Neuronal stem cell (in vitro differentiated cells): ENCODE results near the gene TMEM164.

Experiments used
- DNase-seq: peaks from one replicate; pipeline ENCODE4 v3.0.0-alpha.2; 2013; ENCODE audit warnings: low spot score
- H2AFZ ChIP-seq: one replicate; pipeline ENCODE4 v1.6.1; 2013; ENCODE audit warnings: mild to moderate bottlenecking, low read length, inconsistent platforms
- H2AK5ac ChIP-seq: 2 replicates; pipeline ENCODE4 v1.6.1; 2013; ENCODE audit warnings: low read depth, mild to moderate bottlenecking, inconsistent platforms, low read length, moderate library complexity, mixed read lengths
- H2BK120ac ChIP-seq: 2 replicates; pipeline ENCODE4 v1.6.1; 2013; ENCODE audit warnings: low read depth, mild to moderate bottlenecking, inconsistent platforms, low read length, moderate library complexity, mixed read lengths
- H2BK12ac ChIP-seq: one replicate; pipeline ENCODE4 v1.6.1; 2013; ENCODE audit warnings: low read length, inconsistent platforms
- H2BK15ac ChIP-seq: 2 replicates; pipeline ENCODE4 v1.6.1; 2013; ENCODE audit warnings: mild to moderate bottlenecking, low read length, inconsistent platforms, mixed read lengths
- H2BK5ac ChIP-seq: one replicate; pipeline ENCODE4 v1.6.1; 2013; ENCODE audit warnings: inconsistent platforms, mild to moderate bottlenecking, low read length, moderate library complexity
- H3K14ac ChIP-seq: one replicate; pipeline ENCODE4 v1.6.1; 2013; ENCODE audit warnings: low read length, inconsistent platforms
- H3K18ac ChIP-seq: 2 replicates; pipeline ENCODE4 v1.6.1; 2013; ENCODE audit warnings: low read length, inconsistent platforms
- H3K23ac ChIP-seq: 2 replicates; pipeline ENCODE4 v1.6.1; 2013; ENCODE audit warnings: low read depth, mild to moderate bottlenecking, mixed read lengths, low read length, inconsistent platforms; ENCODE audit not compliant: poor library complexity
- H3K27ac ChIP-seq: replicated peaks from 3 replicates; pipeline ENCODE4 v1.5.1; 2013; ENCODE audit warnings: low read length, inconsistent platforms
- H3K27me3 ChIP-seq, 3 experiments: 2 replicates each; pipeline ENCODE4 v1.6.1; 2013; ENCODE audit warnings: low read length in 3 of 3, mild to moderate bottlenecking in 2 of 3, inconsistent platforms in 1 of 3, low read depth in 1 of 3, mixed read lengths in 1 of 3, moderate library complexity in 1 of 3; ENCODE audit not compliant: control insufficient read depth in 3 of 3, insufficient read depth in 3 of 3
- H3K36me3 ChIP-seq, 2 donors: replicated peaks in 1 of 2; 2 replicates each; pipeline ENCODE4 v1.6.1; 2013; ENCODE audit warnings: low read length in 2 of 2; ENCODE audit not compliant: control insufficient read depth in 2 of 2, insufficient read depth in 2 of 2
- H3K4ac ChIP-seq: 2 replicates; pipeline ENCODE4 v1.6.1; 2013; ENCODE audit warnings: inconsistent platforms, mild to moderate bottlenecking, low read length, moderate library complexity
- H3K4me1 ChIP-seq, 2 donors: 1 replicate in 1 of 2; 2 replicates in 1 of 2; pipeline ENCODE4 v1.6.1; 2013; ENCODE audit warnings: low read length in 2 of 2, low read depth in 1 of 2; ENCODE audit not compliant: control insufficient read depth in 2 of 2, insufficient read depth in 1 of 2
- H3K4me2 ChIP-seq: one replicate; pipeline ENCODE4 v1.6.1; 2013; ENCODE audit warnings: mild to moderate bottlenecking, low read length, inconsistent platforms; ENCODE audit not compliant: insufficient read depth, poor library complexity, severe bottlenecking
- H3K4me3 ChIP-seq, 2 donors: 2 replicates each; pipeline ENCODE4 v1.5.1; 2013; ENCODE audit warnings: low read length in 2 of 2, mild to moderate bottlenecking in 2 of 2, inconsistent platforms in 1 of 2, moderate library complexity in 1 of 2
- H3K79me1 ChIP-seq: one replicate; pipeline ENCODE4 v1.6.1; 2013; ENCODE audit warnings: low read depth, mild to moderate bottlenecking, inconsistent platforms, low read length, moderate library complexity
- H3K9ac ChIP-seq: one replicate; pipeline ENCODE4 v1.6.1; 2013; ENCODE audit warnings: mild to moderate bottlenecking, low read depth, low read length, inconsistent platforms; ENCODE audit not compliant: poor library complexity
- H3K9me3 ChIP-seq, 2 donors: replicated peaks in 1 of 2; 2 replicates each; pipeline versions ENCODE3 to v1.6.1; 2013; ENCODE audit warnings: low read length in 2 of 2, mild to moderate bottlenecking in 2 of 2, inconsistent platforms in 1 of 2, low read depth in 1 of 2, mixed read lengths in 1 of 2, moderate library complexity in 1 of 2; ENCODE audit not compliant: control insufficient read depth in 2 of 2, insufficient read depth in 1 of 2
- H4K8ac ChIP-seq: one replicate; pipeline ENCODE4 v1.6.1; 2013; ENCODE audit warnings: low read depth, mild to moderate bottlenecking, inconsistent platforms, low read length, moderate library complexity
- H4K91ac ChIP-seq: one replicate; pipeline ENCODE4 v1.6.1; 2013; ENCODE audit warnings: low read length, low read depth, mild to moderate bottlenecking, inconsistent platforms; ENCODE audit not compliant: poor library complexity
- WGBS, 2 donors: extraction: QIAGEN DNeasy Blood & Tissue Kit; methylation state at CpG; one replicate each; pipeline ENCODE4 v1.1.7; 2013; ENCODE audit warnings: missing lambda C conversion rate in 2 of 2, mixed read lengths in 1 of 2; ENCODE audit not compliant: insufficient read length in 2 of 2, insufficient replicate concordance in 1 of 2; ENCODE audit errors: extremely low coverage in 2 of 2; 5-methylcytosine and 5-hydroxymethylcytosine counted together

Gene TMEM164

DNA sequence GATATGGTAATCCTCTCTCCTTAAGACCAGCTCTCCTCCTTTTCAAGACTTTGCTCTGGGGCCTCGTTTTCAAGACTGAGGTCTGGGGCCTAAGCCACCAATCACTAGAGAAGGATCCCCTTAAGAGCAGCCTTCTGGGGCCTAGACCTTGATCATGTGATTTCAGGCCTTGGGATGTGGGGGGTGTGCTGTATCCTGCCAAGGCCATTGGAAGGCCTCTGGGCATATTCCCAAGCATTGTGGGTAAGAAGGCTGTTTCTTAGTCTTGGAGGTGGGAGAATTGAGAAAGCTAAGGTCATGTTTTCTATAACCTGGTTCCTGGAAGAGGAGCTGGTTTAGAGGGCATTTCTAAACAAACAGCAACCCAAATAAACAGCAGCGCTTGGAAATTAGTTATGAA, 12.1 kb downstream of the TMEM164 start:
- no peak overlapping the region for H3K4me2 ChIP-seq
- H2AK5ac ChIP-seq: no peak overlapping the region
- no peak overlapping the region for H2BK5ac ChIP-seq
- H2BK15ac ChIP-seq: no peak overlapping the region
- no peaks in the 10 kb centered on the region for H3K27me3 ChIP-seq
- H4K8ac ChIP-seq: no peak overlapping the region
- no peak overlapping the region for H3K4ac ChIP-seq
- H2BK12ac ChIP-seq: no peak overlapping the region
- no CpG with 5 or more reads among the region's 2 CpGs for WGBS, 2 donors
- H2AFZ ChIP-seq: no peak overlapping the region
- peaks cover 5 to 16% of the 10 kb centered on the region in 2 donors for H3K4me1 ChIP-seq
- H4K91ac ChIP-seq: no peak overlapping the region
- peaks cover 0 to 11% of the 10 kb centered on the region in 2 donors for H3K36me3 ChIP-seq
- no peaks in the 10 kb centered on the region for H3K79me1 ChIP-seq
- H3K9ac ChIP-seq: no peak overlapping the region
- no peak overlapping the region for H3K4me3 ChIP-seq
- no peaks in the 10 kb centered on the region for H3K9me3 ChIP-seq
- no peak for DNase-seq
- no peak overlapping the region for H3K23ac ChIP-seq
- no peak overlapping the region for H3K14ac ChIP-seq
- no peak overlapping the region for H3K18ac ChIP-seq
- H3K27ac ChIP-seq: no peak overlapping the region
- no peak overlapping the region for H2BK120ac ChIP-seq

DNA sequence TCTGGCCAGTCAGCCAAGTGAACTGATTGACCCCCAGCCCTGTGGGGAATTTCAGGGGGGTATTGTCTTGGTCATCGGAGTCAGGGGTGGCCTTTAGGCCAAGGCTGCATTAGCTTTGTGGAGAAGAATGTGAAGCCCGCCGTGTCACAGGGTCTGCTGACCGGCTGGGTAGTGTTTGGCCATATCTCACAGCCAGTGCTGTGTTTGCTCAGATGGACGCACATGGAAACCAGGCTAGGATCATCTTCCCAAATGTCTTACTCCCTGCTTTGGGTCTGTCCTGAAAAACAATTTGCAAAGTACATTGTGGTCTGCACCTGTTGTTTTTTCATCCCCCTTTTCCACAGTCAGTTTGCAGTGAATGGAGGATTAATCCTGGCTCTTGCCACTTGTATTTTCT, 13.0 kb downstream of the TMEM164 start:
- Histone ChIP-seq H3K4ac (no peak overlapping the region), H3K9ac (no peak overlapping the region), H2BK15ac (no peak overlapping the region), H3K79me1 (no peaks in the 10 kb centered on the region), H3K4me2 (no peak overlapping the region), H3K14ac (no peak overlapping the region), H3K18ac (no peak overlapping the region), H2BK5ac (no peak overlapping the region), H3K27ac (no peak overlapping the region), H3K27me3 (no peaks in the 10 kb centered on the region), H3K9me3 (no peaks in the 10 kb centered on the region), H3K36me3 (peaks cover 0 to 14% of the 10 kb centered on the region in 2 donors), H2AK5ac (no peak overlapping the region), H2BK12ac (no peak overlapping the region), H3K23ac (no peak overlapping the region), H2AFZ (no peak overlapping the region), H4K8ac (no peak overlapping the region), H3K4me1 (peaks cover 5 to 16% of the 10 kb centered on the region in 2 donors), H3K4me3 (no peak overlapping the region), H2BK120ac (no peak overlapping the region), H4K91ac (no peak overlapping the region)
- no peak for DNase-seq
- no CpG with 5 or more reads among the region's 5 CpGs for WGBS, 2 donors

DNA sequence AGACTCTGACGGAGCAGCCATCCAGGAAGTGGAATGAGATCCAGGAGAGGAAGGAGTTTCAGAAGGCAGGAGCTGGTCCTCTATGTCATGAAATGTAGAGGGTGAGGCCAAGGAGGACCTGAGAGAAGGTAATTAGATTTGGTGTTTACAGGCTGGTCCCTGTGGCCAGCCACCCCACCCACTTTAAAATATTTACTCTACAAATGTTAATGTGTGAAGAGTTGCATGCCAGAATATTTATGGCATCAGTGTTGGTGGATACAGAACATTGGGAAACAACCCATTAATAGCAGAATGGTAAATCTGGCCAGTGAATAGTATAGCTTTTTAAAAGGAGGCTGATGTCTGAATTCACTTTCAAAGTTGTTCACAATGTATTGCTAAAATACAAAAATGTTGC, 17.6 kb downstream of the TMEM164 start:
- Histone ChIP-seq H4K91ac (no peak overlapping the region), H3K27ac (no peak overlapping the region), H3K4me3 (no peak overlapping the region), H2BK120ac (no peak overlapping the region), H3K4me1 (peaks cover 4 to 6% of the 10 kb centered on the region in 2 donors), H2BK12ac (no peak overlapping the region), H3K4ac (no peak overlapping the region), H2BK5ac (no peak overlapping the region), H3K79me1 (no peaks in the 10 kb centered on the region), H3K27me3 (no peaks in the 10 kb centered on the region), H3K36me3 (peaks cover 0 to 21% of the 10 kb centered on the region in 2 donors), H3K23ac (no peak overlapping the region), H4K8ac (no peak overlapping the region), H3K9ac (no peak overlapping the region), H3K9me3 (no peaks in the 10 kb centered on the region), H3K18ac (no peak overlapping the region), H2AFZ (no peak overlapping the region), H2BK15ac (no peak overlapping the region), H3K4me2 (no peak overlapping the region), H3K14ac (no peak overlapping the region), H2AK5ac (no peak overlapping the region)
- DNase-seq: no peak
- WGBS, 2 donors: no CpG with 5 or more reads among the region's 1 CpG

DNA sequence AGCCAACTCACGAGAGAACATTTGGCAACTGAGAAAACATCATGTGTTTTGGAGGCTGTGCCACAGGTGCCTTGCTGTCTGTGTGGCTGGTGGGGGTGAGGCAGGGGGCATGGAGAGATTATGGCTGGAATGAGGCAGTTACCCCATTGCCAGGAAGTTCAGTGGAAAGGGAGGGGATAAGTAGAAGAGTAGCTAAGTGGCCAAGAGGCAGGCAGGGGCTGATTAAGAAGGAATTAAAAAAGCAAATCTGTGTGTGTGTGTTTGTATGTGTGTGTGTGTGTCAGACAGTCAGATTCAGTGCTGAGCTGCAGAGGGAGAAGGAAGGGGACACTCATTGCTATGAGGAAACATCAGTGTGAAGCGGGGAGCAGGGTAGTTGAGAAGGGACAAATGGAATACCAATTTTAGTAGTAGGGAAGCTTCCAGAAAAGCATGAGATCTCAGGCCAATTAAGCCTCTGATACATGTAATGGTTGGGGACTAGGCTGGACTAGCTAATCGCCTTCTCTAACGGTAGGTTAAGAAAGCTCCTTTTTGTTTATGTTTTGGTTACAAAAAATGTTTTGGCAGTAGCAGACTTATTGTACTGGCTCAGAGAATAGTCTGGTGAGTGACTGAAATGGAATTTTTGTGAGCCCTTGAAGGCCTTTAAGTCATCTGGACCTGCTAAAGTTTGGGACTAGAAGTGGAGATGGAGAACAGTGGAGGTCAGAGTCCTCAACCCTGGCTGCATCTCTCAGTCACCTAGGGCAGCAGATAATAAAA, 18.5 kb downstream of the TMEM164 start:
- H3K23ac ChIP-seq: no peak overlapping the region

More for the DNA sequence above, 18.5 kb downstream of the TMEM164 start:
- no peak overlapping the region for H3K9ac ChIP-seq
- H4K91ac ChIP-seq: no peak overlapping the region
- peaks cover 0 to 3% (median 0%) of the 10 kb centered on the region in 3 experiments for H3K27me3 ChIP-seq
- no peak for DNase-seq
- no peaks in the 10 kb centered on the region for H3K79me1 ChIP-seq
- H2BK5ac ChIP-seq: no peak overlapping the region
- H2AK5ac ChIP-seq: no peak overlapping the region
- no peak overlapping the region for H2BK120ac ChIP-seq
- no peaks in the 10 kb centered on the region for H3K4me1 ChIP-seq
- no peak overlapping the region for H3K4ac ChIP-seq
- H3K27ac ChIP-seq: no peak overlapping the region
- peaks cover 0 to 21% of the 10 kb centered on the region in 2 donors for H3K36me3 ChIP-seq
- H3K18ac ChIP-seq: no peak overlapping the region
- no CpG with 5 or more reads among the region's 4 CpGs for WGBS, 2 donors
- H3K4me2 ChIP-seq: no peak overlapping the region
- no peak overlapping the region for H2BK12ac ChIP-seq
- no peak overlapping the region for H3K14ac ChIP-seq
- H3K4me3 ChIP-seq: no peak overlapping the region
- H2AFZ ChIP-seq: no peak overlapping the region
- no peak overlapping the region for H4K8ac ChIP-seq
- no peaks in the 10 kb centered on the region for H3K9me3 ChIP-seq
- no peak overlapping the region for H2BK15ac ChIP-seq
